Muscle of leg (tissue), 11 donors: ENCODE results near the gene MTO1. TPM values are rescaled to one million over a fixed set of nuclear protein-coding genes. Genes with fewer than 3 reads are reported as not detected.
"Not testable (repeated sequence)": the region's sequence is repeated elsewhere in the genome, so short reads cannot be mapped to it uniquely, and the experiment has no call there.

Source experiments
- DNase-seq: peaks from one replicate; pipeline ENCODE4 v3.0.0; 2013
- H3K27ac ChIP-seq: one replicate; pipeline ENCODE4 v1.5.1; 2013; ENCODE audit warnings: mild to moderate bottlenecking, low read length, control low read depth
- H3K27me3 ChIP-seq: one replicate; pipeline ENCODE4 v1.6.1; 2013; ENCODE audit warnings: low read length; ENCODE audit not compliant: control insufficient read depth, insufficient read depth
- H3K36me3 ChIP-seq: one replicate; pipeline ENCODE4 v1.6.1; 2013; ENCODE audit warnings: low read length; ENCODE audit not compliant: control insufficient read depth, insufficient read depth
- H3K4me1 ChIP-seq: one replicate; pipeline ENCODE4 v1.6.1; 2013; ENCODE audit warnings: low read length; ENCODE audit not compliant: control insufficient read depth, insufficient read depth
- H3K4me3 ChIP-seq: one replicate; pipeline ENCODE4 v1.5.1; 2013; ENCODE audit warnings: low read length, control low read depth
- H3K9me3 ChIP-seq: replicated peaks from 2 replicates; pipeline ENCODE4 v1.6.1; 2013; ENCODE audit warnings: low read depth, low read length; ENCODE audit not compliant: control insufficient read depth
- WGBS: methylation state at CpG from one replicate; pipeline ENCODE4 v1.1.5; 2013; ENCODE audit warnings: missing lambda C conversion rate; ENCODE audit not compliant: insufficient coverage; 5-methylcytosine and 5-hydroxymethylcytosine counted together
- polyA plus RNA-seq, 8 donors: library from polyadenylated mRNA; unstranded; fragments of 120-200 nt; gene quantifications; one replicate each; pipeline versions ENCODE4 v1.2.1 to v1.2.3, GENCODE V29; 2013; ENCODE audit warnings: inconsistent platforms in 1 of 8, low replicate concordance in 1 of 8; ENCODE audit not compliant: insufficient read length in 8 of 8, insufficient read depth in 1 of 8
- total RNA-seq: library from RNA; stranded (reverse); fragments of 120-200 nt; gene quantifications from one replicate; pipeline ENCODE4 v1.2.4, GENCODE V29; 2013

Gene MTO1
- total and polyA plus RNA-seq, 9 donors = 14.6 to 23.9 (median 18.0) TPM

GRCh38 chr6:73515204-73515655 is 53.7 kb downstream of the MTO1 start:
- Histone ChIP-seq H3K27ac (no peak overlapping the region), H3K4me1 (peaks cover 8% of the 10 kb centered on the region), H3K36me3 (peaks cover 49% of the 10 kb centered on the region), H3K27me3 (no peaks in the 10 kb centered on the region), H3K4me3 (no peak overlapping the region), H3K9me3 (no peaks in the 10 kb centered on the region)
- 59% methylated on average over 4 of the region's 4 CpGs for WGBS
- DNase-seq = no peak

GRCh38 chr6:73516514-73517489 is 55.3 kb downstream of the MTO1 start:
- Histone ChIP-seq H3K27me3 (no peaks in the 10 kb centered on the region), H3K36me3 (peaks cover 50% of the 10 kb centered on the region), H3K27ac (peak overlapping the region; percentile 45), H3K4me3 (no peak overlapping the region), H3K9me3 (no peaks in the 10 kb centered on the region), H3K4me1 (peaks cover 8% of the 10 kb centered on the region)
- no peak for DNase-seq
- 17% methylated on average over 1 of the region's 4 CpGs for WGBS

GRCh38 chr6:73518100-73518981 is 56.8 kb downstream of the MTO1 start:
- H3K36me3 ChIP-seq = peaks cover 50% of the 10 kb centered on the region
- H3K4me1 ChIP-seq = peaks cover 22% of the 10 kb centered on the region
- H3K27me3 ChIP-seq, H3K9me3 ChIP-seq, DNase-seq: not testable (repeated sequence)
- peak overlapping the region; percentile 15 for H3K4me3 ChIP-seq
- H3K27ac ChIP-seq = peak overlapping the region; percentile 47
- 0% methylated on average over 1 of the region's 19 CpGs for WGBS

- H3K27ac ChIP-seq = peak overlapping the region; percentile 100
- peak overlapping the region; percentile 100 for H3K4me3 ChIP-seq
- H3K9me3 ChIP-seq, H3K27me3 ChIP-seq: not testable (repeated sequence)
- H3K4me1 ChIP-seq = peaks cover 26% of the 10 kb centered on the region
- WGBS = 0% methylated on average over 1 of the region's 8 CpGs
- H3K36me3 ChIP-seq = peaks cover 50% of the 10 kb centered on the region
- peak; percentile 22 for DNase-seq
Measured at GRCh38 chr6:73518982-73519881, 57.7 kb downstream of the MTO1 start.

- WGBS = 0% methylated on average over 51 of the region's 56 CpGs
- H3K4me1 ChIP-seq = peaks cover 26% of the 10 kb centered on the region
- peak; percentile 76 for DNase-seq
- H3K27me3 ChIP-seq = no peaks in the 10 kb centered on the region
- peak overlapping the region; percentile 100 for H3K27ac ChIP-seq
- peaks cover 44% of the 10 kb centered on the region for H3K36me3 ChIP-seq
- peak overlapping the region; percentile 100 for H3K4me3 ChIP-seq
- no peaks in the 10 kb centered on the region for H3K9me3 ChIP-seq
Measured at GRCh38 chr6:73519926-73520687, 58.6 kb downstream of the MTO1 start.

- H3K4me3 ChIP-seq = peak within 1 kb of the TSS; percentile 100
- peak; percentile 100 for DNase-seq
- peaks cover 39% of the 10 kb centered on the region for H3K36me3 ChIP-seq
- 0% methylated on average over 34 of the region's 53 CpGs for WGBS
- peak within 1 kb of the TSS; percentile 100 for H3K27ac ChIP-seq
- no peaks in the 10 kb centered on the region for H3K9me3 ChIP-seq
- peaks cover 26% of the 10 kb centered on the region for H3K4me1 ChIP-seq
- H3K27me3 ChIP-seq = no peaks in the 10 kb centered on the region
Measured at GRCh38 chr6:73520688-73521350, 59.3 kb downstream of the MTO1 start, which contains the start of gene EEF1A1. Gene EEF1A1 (minus strand): TSS chr6:73521032. CDS start chr6:73520026, 1,006 bp downstream.

DNA sequence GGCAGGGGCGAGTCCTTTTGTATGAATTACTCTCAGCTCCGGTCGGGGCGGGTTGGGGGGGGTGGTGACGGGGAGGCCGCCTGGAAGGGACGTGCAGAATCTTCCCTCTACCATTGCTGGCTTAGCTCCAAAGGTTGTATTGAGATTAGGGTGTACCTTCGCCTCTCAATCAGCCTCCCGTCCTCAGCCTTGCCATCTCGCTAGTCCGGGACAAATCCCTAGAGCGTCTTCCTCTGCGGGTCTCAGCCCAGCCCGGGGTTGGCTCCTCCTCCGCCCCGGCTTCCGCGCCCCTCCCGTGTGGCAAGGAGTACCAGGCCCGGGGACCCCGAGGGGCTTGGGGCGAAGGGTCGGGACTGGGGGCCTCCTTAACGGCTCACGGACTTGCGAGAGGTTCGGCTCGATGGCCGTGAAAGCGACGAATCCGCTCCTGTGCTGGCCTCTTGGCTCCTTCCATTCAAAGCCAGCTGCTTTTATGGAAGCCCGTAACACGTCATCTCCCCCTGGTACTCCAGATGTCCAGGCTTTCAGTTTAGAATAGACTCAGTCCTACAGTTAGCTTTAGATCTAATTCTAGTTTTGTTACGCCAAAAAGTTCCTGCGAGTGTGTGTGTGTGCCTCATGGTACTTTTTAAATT is 59.9 kb downstream of the MTO1 start:
- WGBS = 0% methylated on average over 25 of the region's 36 CpGs
- Histone ChIP-seq H3K27me3 (no peaks in the 10 kb centered on the region), H3K4me1 (peaks cover 26% of the 10 kb centered on the region), H3K36me3 (peaks cover 34% of the 10 kb centered on the region), H3K27ac (peak overlapping the region; percentile 100), H3K9me3 (no peaks in the 10 kb centered on the region), H3K4me3 (peak overlapping the region; percentile 100)
- peak; percentile 98 for DNase-seq

- 2% methylated on average over 40 of the region's 50 CpGs for WGBS
- peak overlapping the region; percentile 100 for H3K27ac ChIP-seq
- peak overlapping the region; percentile 56 for H3K4me3 ChIP-seq
- no peaks in the 10 kb centered on the region for H3K9me3 ChIP-seq
- H3K36me3 ChIP-seq = peaks cover 17% of the 10 kb centered on the region
- H3K27me3 ChIP-seq = peaks cover 2% of the 10 kb centered on the region
- H3K4me1 ChIP-seq = peaks cover 20% of the 10 kb centered on the region
- DNase-seq = peak; percentile 84
Measured at GRCh38 chr6:73523434-73524123, 62.0 kb downstream of the MTO1 start.
